CD1c-positive myeloid dendritic cell (primary cell): ENCODE measurements around the gene SCAF11.
A peak's percentile ranks its signal among the peaks of the same experiment; 100 is the strongest.
"Not testable (repeated sequence)": the region's sequence is repeated elsewhere in the genome, so short reads cannot be mapped to it uniquely, and the experiment has no call there.

ENCODE experiments used
- DNase-seq: peaks from one replicate; pipeline ENCODE4 v3.0.0-alpha.2; 2016; ENCODE audit errors: extremely low spot score

The SCAF11 gene, protein sequence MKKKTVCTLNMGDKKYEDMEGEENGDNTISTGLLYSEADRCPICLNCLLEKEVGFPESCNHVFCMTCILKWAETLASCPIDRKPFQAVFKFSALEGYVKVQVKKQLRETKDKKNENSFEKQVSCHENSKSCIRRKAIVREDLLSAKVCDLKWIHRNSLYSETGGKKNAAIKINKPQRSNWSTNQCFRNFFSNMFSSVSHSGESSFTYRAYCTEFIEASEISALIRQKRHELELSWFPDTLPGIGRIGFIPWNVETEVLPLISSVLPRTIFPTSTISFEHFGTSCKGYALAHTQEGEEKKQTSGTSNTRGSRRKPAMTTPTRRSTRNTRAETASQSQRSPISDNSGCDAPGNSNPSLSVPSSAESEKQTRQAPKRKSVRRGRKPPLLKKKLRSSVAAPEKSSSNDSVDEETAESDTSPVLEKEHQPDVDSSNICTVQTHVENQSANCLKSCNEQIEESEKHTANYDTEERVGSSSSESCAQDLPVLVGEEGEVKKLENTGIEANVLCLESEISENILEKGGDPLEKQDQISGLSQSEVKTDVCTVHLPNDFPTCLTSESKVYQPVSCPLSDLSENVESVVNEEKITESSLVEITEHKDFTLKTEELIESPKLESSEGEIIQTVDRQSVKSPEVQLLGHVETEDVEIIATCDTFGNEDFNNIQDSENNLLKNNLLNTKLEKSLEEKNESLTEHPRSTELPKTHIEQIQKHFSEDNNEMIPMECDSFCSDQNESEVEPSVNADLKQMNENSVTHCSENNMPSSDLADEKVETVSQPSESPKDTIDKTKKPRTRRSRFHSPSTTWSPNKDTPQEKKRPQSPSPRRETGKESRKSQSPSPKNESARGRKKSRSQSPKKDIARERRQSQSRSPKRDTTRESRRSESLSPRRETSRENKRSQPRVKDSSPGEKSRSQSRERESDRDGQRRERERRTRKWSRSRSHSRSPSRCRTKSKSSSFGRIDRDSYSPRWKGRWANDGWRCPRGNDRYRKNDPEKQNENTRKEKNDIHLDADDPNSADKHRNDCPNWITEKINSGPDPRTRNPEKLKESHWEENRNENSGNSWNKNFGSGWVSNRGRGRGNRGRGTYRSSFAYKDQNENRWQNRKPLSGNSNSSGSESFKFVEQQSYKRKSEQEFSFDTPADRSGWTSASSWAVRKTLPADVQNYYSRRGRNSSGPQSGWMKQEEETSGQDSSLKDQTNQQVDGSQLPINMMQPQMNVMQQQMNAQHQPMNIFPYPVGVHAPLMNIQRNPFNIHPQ (N-terminal part only)

DNA sequence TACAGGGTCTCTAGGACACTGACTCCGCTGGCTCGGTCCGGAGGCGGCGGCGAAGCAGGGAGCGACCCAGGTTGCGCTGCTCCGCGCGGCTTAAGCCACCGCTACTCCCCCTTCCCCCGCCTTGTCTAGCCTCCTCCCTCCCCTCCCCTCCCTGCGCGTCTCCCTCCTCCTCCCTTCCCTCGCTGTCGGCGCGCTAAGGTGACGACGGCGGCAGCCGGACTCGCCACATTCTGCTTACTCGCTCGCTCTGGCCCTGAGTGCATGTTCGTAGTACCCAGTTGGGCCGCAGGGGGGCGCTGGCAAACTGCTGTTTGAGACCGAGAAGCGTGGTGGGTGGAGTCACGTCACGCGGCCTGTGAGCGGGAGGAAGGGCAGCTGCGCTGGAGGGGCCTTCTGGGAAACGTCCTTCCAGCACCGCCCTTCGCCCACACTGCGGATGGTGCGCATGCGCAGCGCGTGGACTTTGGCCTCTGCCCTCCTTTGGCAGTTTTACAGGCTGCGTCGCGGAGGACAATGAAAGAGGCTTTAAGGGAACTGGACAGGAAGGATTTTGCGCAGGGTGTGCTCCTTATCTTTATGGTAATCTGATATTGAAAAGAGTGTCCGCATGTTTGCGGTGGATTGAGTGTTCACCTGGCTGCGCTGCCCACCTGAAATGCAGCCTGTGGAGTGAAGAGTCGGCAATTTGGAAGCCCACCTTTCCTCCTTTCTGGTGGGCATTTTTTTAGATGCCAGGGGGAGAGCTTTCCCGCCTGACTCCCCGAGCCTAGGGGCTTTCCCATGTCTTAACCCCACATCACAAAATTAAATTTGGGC lies at the start of gene SCAF11:
SCAF11 (minus strand) TSS at position 107 of the 816 bp plus-strand sequence. CDS start 26,407 bp downstream, outside the sequence.
- DNase-seq, result peak; percentile 100

DNA sequence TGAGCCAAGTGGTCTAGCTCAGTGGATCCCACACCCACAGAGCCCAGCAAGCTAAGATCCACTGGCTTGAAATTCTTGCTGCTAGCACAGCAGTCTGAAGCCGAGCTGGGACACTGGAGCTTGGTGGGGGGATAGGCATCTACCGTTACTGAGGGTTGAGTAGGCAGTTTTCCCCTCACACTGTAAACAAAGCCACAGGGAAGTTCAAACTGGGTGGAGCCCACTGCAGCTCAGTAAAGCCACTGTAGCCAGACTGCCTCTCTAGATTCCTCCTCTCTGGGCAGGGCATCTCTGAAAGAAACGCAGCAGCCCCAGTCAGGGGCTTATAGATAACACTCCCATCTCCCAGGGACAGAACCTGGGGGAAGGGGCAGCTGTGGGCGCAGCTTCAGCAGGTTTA lies 46.7 kb upstream of the SCAF11 start:
- DNase-seq, result not testable (repeated sequence)

DNA sequence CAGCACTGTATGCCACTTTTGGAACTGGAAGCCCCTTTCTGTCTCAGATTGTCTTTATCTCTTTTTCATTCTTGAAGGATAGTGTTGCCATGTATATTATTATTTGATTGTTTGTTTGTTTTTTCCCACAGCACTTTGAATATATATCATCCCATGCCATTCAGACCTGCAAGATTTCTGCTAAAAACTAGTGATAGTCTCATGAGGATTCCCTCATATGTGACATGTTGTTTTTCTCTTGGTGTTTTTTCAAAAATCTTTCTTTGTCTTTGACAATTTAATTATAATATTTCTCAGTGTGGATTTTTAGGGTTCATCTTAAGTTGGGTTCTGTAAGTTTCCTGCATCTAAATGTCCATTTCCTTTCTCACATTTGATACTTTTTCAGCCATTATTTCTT lies 36.8 kb upstream of the SCAF11 start:
- no peak for DNase-seq

DNA sequence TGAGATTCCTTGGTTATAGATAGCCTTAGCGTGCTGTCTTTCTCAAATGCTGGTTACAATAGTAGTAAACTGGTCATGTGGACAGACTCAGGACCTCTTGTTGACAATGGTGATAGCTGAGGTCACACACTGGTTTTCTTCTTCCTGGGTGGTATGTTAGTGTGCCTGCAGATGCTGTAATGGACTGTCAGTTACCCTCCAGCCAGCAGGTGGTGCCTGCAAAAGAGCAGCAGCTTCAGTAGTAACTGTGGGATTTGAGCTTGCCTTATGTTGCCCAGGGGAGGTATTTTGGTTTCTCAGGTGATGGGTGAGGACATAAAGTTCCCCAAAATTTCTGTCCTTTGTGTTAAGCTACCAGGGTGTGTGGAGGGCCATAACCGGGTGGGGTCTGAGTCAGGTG lies 33.7 kb upstream of the SCAF11 start:
- DNase-seq, result no peak

DNA sequence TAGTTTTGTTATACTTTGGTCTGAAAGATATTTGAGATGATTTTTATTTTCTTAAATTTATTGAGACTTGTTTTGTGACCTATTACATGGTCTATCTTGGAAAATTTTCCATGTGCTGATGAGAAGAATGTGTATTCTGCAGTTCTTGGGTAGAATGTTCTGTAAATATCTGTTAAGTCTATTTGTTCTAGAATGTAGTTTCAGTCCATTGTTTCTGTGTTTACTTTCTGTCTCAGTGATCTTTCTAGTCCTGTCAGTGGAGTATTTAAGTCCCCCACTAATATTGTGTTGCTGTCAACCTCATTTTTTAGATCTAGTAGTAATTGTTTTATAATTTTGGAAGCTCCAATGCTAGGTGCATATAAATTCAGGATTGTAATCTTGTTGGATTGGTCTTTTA lies 30.4 kb upstream of the SCAF11 start:
- no peak for DNase-seq

DNA sequence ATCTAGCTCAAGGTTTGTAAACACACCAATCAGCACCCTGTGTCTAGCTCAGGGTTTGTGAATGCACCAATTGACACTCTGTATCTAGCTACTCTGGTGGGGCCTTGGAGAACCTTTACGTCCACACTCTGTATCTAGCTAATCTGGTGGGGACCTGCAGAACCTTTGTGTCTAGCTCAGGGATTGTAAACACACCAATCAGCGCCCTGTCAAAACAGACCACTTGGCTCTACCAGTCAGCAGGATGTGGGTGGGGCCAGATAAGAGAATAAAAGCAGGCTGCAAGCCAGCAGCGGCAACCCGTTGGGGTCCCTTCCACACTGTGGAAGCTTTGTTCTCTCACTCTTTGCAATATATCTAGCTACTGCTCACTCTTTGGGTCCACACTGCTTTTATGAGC lies 28.3 kb upstream of the SCAF11 start:
- DNase-seq, result not testable (repeated sequence)

DNA sequence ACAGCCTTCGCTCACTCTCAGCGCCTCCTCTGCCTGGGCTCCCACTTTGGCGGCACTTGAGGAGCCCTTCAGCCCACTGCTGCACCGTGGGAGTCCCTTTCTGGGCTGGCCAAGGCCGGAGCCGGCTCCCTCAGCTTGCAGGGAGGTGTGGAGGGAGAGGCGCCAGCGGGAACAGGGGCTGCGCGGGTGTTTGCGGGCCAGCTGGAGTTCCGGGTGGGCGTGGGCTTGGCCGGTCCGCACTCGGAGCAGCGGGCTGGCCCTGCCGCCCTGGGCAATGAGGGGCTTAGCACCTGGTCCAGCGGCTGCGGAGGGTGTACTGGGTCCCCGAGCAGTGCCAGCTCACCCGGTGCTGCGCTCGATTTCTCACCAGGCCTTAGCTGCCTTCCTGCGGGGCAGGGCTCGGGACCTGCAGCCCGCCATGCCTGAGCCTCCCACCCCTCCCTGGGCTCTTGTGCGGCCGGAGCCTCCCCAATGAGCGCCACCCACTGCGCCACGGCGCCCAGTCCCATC lies 27.5 kb upstream of the SCAF11 start:
- not testable (repeated sequence) for DNase-seq

DNA sequence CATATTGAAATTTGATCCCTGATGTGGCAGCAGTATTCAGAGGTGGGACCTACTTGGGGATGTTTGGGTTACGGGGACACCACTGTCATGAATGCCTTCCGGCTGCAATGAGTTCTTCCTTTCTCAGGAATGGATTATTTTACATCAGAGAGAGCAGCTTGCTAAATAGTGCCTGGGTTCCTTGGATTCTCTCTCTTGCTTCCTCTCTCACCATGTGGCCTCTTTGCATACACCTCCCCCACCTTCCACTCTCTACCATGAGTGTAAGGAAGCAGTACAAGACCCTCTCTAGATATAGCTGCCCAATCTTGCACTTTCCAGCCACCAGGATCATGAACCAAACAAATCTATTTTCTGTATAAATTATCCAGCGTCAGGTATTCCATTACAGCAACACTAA lies 15.4 kb upstream of the SCAF11 start:
- no peak for DNase-seq

DNA sequence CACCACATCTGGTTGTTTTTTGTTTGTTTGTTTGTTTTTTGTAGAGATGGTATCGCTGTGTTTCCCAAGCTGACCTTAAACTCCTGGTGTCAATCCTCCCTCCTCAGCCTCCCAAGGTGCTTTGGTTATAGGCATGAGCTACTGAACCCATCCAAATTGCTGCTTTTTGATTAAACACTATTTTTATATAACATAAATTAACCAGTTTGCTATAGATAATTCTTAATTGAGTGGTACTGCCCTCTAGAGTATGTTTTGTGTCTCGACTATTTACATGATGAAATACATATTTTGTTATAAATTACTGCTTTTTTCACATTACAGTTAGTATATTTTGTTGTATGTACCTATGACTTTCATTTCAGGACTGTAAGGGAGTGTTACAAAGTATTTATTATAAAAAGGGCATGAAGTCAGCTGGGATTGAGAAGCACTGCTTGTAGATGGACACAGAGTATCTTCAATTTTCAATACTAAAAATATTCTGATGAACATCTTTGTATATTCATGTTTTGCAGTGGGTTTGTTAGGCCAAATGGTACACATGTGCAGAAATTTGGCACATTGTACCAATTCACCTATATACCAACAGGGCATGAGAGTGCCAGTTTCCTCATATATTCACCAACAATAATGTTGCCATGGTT lies 14.9 kb upstream of the SCAF11 start:
- no peak for DNase-seq

DNA sequence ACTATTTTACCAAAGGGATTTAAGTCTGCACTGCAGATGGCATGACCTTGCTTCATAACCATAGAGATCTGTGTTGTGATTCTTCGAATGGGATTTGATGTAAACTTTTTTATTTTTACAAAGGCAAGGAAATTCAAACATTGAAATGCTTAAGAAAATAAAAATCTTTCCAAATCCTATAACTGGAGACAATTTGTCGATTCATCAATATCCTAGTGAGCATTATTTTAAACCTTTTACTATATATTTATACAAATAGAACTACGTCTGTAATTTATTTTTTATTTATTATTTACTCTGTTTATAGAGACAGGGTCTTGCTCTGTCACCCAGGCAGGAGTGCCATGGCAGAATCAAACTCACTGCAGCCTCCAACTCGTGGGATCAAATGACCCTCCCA lies 14.3 kb upstream of the SCAF11 start:
- no peak for DNase-seq

DNA sequence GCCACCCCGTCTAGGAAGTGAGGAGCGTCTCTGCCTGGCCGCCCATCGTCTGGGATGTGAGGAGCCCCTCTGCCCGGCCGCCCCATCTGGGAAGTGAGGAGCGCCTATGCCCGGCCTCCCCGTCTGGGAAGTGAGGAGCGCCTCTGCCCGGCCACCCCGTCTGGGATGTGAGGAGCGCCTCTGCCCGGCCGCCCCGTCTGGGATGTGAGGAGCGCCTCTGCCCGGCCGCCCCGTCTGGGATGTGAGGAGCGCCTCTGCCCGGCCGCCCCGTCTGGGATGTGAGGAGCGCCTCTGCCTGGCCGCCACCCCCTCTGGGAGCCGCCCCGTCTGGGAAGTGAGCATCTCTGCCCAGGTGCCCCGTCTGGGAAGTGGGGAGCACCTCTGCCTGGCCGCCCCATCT lies 9.7 kb upstream of the SCAF11 start:
- not testable (repeated sequence) for DNase-seq

DNA sequence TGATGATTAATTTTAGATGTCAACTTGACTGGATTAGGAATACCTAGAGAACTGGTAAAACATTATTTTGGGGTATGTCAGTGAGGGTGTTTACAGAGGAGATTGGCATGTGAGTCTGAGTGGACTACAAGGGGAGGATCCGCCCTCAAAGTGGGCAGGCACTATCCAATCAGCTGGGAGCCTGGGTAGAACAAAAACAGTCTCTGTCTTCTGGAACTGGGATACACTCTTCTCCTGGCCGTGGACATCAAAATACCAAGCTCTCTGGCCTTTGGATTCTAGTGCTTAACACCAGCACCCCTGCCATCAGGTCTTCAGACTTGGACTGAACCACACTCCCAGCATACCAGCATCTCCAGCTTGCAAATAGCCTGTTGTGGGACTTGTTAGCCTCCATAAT lies 4.4 kb upstream of the SCAF11 start:
- no peak for DNase-seq

DNA sequence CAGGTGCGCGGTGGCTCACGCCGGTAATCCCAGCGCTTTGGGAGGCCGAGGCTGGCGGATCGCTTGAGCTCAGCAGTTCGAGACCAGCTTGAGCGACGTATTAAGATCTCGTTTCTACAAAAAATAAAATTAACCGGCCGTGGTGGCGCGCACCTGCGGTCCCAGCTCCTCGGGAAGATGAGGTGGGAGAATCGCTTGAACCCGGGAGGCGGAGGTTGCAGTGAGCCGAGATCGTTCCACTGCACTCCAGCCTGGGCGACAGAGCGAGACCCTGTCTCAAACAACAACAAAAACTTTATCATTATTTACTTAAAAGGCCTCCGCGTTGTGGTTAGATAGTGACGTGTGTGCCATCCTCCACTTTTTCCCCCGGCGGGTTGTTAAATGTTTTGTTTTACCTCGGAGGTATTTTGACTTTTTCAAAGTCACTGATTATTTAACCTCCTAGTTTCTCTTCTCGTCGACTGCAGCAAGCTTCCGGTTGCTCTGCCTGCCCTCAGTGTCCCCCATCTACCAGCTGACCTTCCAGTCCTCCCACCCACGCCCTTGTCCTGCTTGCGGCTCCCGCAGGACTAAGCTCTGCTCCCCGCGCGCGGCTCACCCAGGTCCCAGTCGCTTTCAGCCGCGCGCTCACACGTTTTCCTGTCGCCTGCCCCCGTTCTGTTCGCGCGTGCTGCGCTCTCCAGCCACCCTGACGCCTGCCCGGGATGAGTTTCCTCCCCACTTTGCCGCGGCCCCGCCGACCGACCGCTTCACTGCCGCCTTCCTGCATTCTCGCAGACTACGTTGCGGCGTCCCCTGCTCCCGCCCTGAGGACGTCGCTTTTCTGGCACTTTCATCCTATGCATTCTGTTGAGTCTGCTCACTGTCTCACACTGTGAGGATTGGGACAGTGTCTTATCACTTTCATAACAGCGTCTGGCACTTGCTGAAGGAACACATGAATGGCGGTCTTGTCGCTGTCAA lies 1.2 kb upstream of the SCAF11 start:
- DNase-seq, result peak; percentile 87

DNA sequence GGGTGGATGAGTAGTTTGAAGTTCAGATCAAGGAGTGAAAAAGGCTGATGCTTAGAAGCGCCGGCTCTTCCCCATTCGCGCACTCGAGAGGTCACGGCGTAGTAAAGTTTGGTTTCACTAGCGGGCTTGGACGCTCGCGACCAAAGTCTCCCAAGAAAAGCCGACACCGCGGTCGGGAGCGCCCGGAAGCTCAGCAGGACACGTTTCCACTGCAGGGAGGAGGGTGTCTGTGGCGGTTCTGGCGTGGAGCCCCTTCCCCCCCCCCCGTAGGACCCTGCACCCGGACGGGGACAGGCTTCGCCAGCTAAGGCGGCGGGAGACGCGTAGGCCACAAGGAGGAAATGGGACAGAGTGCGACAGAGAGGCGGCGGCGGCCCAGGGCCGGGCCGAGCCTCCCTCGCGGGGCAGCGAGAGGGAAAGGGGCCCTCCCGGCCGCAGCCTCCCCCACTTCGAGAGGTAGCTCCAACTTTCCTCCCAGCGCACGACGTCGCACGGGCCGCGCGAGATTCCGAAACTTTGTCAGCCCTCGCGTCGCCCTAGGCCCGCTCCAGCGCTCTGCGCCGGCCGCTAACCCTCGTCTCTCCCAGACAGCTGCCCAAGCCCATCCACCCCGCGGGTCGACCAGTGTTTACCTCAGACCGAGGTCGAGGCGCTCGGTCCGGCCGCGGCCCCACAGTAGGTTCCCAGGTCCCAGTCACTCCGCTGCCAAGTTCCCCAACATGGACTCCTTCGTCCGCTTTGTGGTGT lies 480 bp downstream of the SCAF11 start:
- peak; percentile 80 for DNase-seq

DNA sequence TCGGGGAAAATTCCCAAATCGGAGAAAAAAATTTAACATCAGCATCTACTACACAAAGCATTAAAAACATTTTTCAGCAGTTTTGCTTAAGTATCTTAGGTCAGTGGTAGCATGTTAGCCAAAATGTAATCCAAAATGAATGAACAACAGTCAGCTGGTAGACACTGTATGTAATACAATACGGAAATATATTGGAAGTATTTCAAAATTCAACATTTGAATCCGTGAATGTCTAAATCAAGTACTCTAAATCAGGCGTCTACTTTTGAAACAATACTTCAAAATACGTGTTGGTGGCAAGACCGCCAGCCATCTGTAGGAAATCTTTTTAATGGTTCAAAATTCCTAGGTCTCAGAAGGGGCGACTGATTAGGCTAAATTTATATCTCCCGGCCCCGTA lies 1.1 kb downstream of the SCAF11 start:
- no peak for DNase-seq

DNA sequence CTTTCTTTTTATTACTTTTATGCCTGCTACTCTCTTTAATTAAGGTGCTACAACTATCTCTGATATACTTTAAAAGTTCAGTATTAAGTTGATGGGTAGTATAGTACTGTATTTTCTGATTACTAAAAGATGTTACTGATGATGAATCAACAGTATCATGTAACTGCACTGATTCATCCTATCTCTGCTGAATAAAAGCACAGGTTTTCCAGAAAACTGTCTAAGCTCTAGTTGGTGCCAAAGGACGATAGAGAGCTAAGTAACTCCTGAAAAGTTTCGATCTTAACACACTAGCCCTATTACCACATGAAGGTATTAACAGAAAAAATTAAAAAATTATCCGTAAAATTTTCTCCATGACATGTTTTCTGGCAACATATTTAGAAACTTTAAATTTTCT lies 2.1 kb downstream of the SCAF11 start:
- no peak for DNase-seq

DNA sequence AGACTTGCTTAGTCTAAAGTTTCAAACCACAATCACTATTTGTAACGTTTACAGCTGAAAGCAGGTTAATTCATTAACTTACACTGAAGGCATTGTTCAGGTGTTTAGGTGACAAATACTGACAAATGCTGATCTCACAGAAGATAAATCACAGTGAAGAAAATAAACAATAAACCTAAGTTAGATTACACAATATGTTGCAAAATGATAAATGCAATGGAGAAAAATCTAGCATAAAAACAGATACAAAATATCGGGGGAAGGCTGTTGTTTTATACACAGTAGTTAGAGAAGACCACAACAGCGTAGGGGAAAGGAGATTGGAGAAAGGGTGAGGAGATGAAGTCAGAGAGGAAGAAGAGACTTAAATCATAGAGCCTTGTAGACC lies 3.0 kb downstream of the SCAF11 start:
- no peak for DNase-seq

DNA sequence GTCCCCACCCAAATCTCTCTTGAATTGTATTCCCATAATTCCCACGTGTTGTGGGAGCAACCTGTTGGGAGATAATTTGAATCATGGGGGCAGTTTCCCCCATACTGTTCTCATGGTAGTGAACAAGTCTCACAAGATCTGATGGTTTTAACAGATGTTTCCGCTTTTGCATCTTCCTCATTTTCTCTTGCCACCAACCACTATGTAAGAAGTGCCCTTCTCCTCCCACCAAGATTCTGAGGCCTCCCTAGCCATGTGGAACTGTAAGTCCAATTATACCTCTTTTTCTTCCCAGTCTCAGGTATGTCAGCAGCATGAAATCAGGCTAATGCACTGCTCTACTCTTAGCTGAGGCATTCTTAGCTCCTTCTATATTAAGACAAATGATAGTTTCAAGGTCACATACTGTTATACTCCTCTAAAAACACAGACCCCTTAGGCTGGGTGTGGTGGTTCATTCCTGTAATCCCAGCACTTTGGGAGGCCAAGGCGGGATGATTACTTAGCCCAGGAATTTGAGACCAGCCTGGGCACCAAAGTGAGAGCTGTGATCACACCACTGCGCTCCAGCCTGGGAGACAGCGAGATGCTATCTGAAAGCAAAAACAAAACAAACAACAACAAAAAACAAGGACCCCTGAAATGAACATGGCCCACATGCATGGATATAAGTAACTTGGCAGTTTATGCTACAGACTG lies 3.6 kb downstream of the SCAF11 start:
- DNase-seq, result peak; percentile 84
